HEK293 (cell line): ENCODE data around the gene CDC40.

Source experiments
- BCL11B ChIP-seq: fragments of 450-650 bp; formaldehyde crosslinking; IDR thresholded peaks from 2 replicates; pipeline ENCODE4 v1.5.1; 2016; ENCODE audit warnings: low read depth, missing biosample characterization, missing genetic modification characterization
- KLF16 ChIP-seq: fragments of 450-650 bp; formaldehyde crosslinking; IDR thresholded peaks from 2 replicates; pipeline ENCODE4 v1.5.1; 2017; ENCODE audit warnings: missing biosample characterization, missing genetic modification characterization
- KLF7 ChIP-seq: fragments of 450-650 bp; formaldehyde crosslinking; IDR thresholded peaks from 2 replicates; pipeline ENCODE4 v1.5.1; 2016; ENCODE audit warnings: missing biosample characterization, missing genetic modification characterization, borderline replicate concordance
- MYNN ChIP-seq: fragments of 450-650 bp; formaldehyde crosslinking; IDR thresholded peaks from 2 replicates; pipeline ENCODE4 v1.5.1; 2016; ENCODE audit warnings: missing biosample characterization, missing genetic modification characterization, borderline replicate concordance
- OSR2 ChIP-seq: fragments of 450-650 bp; formaldehyde crosslinking; IDR thresholded peaks from 2 replicates; pipeline ENCODE4 v1.5.1; 2016; ENCODE audit warnings: missing biosample characterization, missing genetic modification characterization
- SP2 ChIP-seq: fragments of 450-650 bp; formaldehyde crosslinking; IDR thresholded peaks from 2 replicates; pipeline ENCODE4 v1.5.1; 2016; ENCODE audit warnings: missing biosample characterization, missing genetic modification characterization
- TRIM28 ChIP-seq: IDR thresholded peaks from 2 replicates; pipeline ENCODE4 v1.6.1; 2011; ENCODE audit warnings: low read length, control low read depth, borderline replicate concordance
- WT1 ChIP-seq: fragments of 450-650 bp; formaldehyde crosslinking; IDR thresholded peaks from 2 replicates; pipeline ENCODE4 v1.5.1; 2016; ENCODE audit warnings: missing biosample characterization, missing genetic modification characterization
- ZBTB10 ChIP-seq: fragments of 450-650 bp; formaldehyde crosslinking; IDR thresholded peaks from 2 replicates; pipeline ENCODE4 v1.5.1; 2016; ENCODE audit warnings: missing biosample characterization, missing genetic modification characterization
- ZFP41 ChIP-seq: fragments of 450-650 bp; formaldehyde crosslinking; IDR thresholded peaks from 2 replicates; pipeline ENCODE4 v1.5.1; 2016; ENCODE audit warnings: missing biosample characterization, missing genetic modification characterization, borderline replicate concordance
- ZFP69B ChIP-seq: fragments of 450-650 bp; formaldehyde crosslinking; IDR thresholded peaks from 2 replicates; pipeline ENCODE4 v1.5.1; 2016; ENCODE audit warnings: missing biosample characterization, missing genetic modification characterization
- ZNF121 ChIP-seq: fragments of 450-650 bp; formaldehyde crosslinking; IDR thresholded peaks from 2 replicates; pipeline ENCODE4 v1.5.1; 2016; ENCODE audit warnings: missing biosample characterization, missing genetic modification characterization
- ZNF132 ChIP-seq: fragments of 450-650 bp; formaldehyde crosslinking; IDR thresholded peaks from 2 replicates; pipeline ENCODE4 v1.5.1; 2017; ENCODE audit warnings: missing biosample characterization, missing genetic modification characterization, borderline replicate concordance
- ZNF146 ChIP-seq: fragments of 450-650 bp; formaldehyde crosslinking; IDR thresholded peaks from 2 replicates; pipeline ENCODE4 v1.5.1; 2016; ENCODE audit warnings: missing biosample characterization, missing genetic modification characterization
- ZNF174 ChIP-seq: fragments of 450-650 bp; formaldehyde crosslinking; IDR thresholded peaks from 2 replicates; pipeline ENCODE4 v1.5.0; 2017; ENCODE audit warnings: missing biosample characterization, mild to moderate bottlenecking, missing genetic modification characterization
- ZNF18 ChIP-seq: fragments of 450-650 bp; formaldehyde crosslinking; IDR thresholded peaks from 2 replicates; pipeline ENCODE4 v1.5.1; 2016; ENCODE audit warnings: missing biosample characterization, missing genetic modification characterization
- ZNF211 ChIP-seq: fragments of 450-650 bp; formaldehyde crosslinking; IDR thresholded peaks from 2 replicates; pipeline ENCODE4 v1.5.1; 2016; ENCODE audit warnings: low read depth, missing biosample characterization, missing genetic modification characterization
- ZNF221 ChIP-seq: fragments of 450-650 bp; formaldehyde crosslinking; IDR thresholded peaks from 2 replicates; pipeline ENCODE4 v1.5.1; 2017; ENCODE audit warnings: missing biosample characterization, missing genetic modification characterization, borderline replicate concordance
- ZNF26 ChIP-seq: fragments of 450-650 bp; formaldehyde crosslinking; IDR thresholded peaks from 2 replicates; pipeline ENCODE4 v1.5.1; 2016; ENCODE audit warnings: missing biosample characterization, missing genetic modification characterization
- ZNF274 ChIP-seq, 2 experiments: fragments of 200-500 bp in 1 of 2; fragments of 450-650 bp in 1 of 2; sonication (Bioruptor generic) in 1 of 2; formaldehyde crosslinking in 1 of 2; IDR thresholded peaks; 2 replicates each; pipeline versions ENCODE4 v1.5.1 to v1.6.1; 2014 to 2016; ENCODE audit warnings: borderline replicate concordance in 1 of 2, inconsistent platforms in 1 of 2, low read length in 1 of 2, missing biosample characterization in 1 of 2, missing genetic modification characterization in 1 of 2
- ZNF350 ChIP-seq: fragments of 450-650 bp; formaldehyde crosslinking; IDR thresholded peaks from 2 replicates; pipeline ENCODE4 v1.5.0; 2017; ENCODE audit warnings: missing biosample characterization, mild to moderate bottlenecking, missing genetic modification characterization
- ZNF362 ChIP-seq: fragments of 450-650 bp; formaldehyde crosslinking; IDR thresholded peaks from 2 replicates; pipeline ENCODE4 v1.5.1; 2016; ENCODE audit warnings: missing biosample characterization, missing genetic modification characterization
- ZNF449 ChIP-seq: fragments of 450-650 bp; formaldehyde crosslinking; IDR thresholded peaks from 2 replicates; pipeline ENCODE4 v1.5.1; 2017; ENCODE audit warnings: missing biosample characterization, mild to moderate bottlenecking, missing genetic modification characterization, moderate library complexity
- ZNF571 ChIP-seq: fragments of 450-650 bp; formaldehyde crosslinking; IDR thresholded peaks from 2 replicates; pipeline ENCODE4 v1.5.0; 2017; ENCODE audit warnings: missing biosample characterization, missing genetic modification characterization
- ZNF654 ChIP-seq: fragments of 450-650 bp; formaldehyde crosslinking; IDR thresholded peaks from 2 replicates; pipeline ENCODE4 v1.5.1; 2016; ENCODE audit warnings: low read depth, missing biosample characterization, missing genetic modification characterization
- ZNF791 ChIP-seq: fragments of 450-650 bp; formaldehyde crosslinking; IDR thresholded peaks from 2 replicates; pipeline ENCODE4 v1.5.1; 2016; ENCODE audit warnings: missing biosample characterization, missing genetic modification characterization
- TF ChIP-seq, protein P1 (sequence below): fragments of 450-650 bp; formaldehyde crosslinking; IDR thresholded peaks from 2 replicates; pipeline ENCODE4 v1.5.1; 2016; ENCODE audit warnings: missing biosample characterization, missing genetic modification characterization

Gene CDC40

DNA sequence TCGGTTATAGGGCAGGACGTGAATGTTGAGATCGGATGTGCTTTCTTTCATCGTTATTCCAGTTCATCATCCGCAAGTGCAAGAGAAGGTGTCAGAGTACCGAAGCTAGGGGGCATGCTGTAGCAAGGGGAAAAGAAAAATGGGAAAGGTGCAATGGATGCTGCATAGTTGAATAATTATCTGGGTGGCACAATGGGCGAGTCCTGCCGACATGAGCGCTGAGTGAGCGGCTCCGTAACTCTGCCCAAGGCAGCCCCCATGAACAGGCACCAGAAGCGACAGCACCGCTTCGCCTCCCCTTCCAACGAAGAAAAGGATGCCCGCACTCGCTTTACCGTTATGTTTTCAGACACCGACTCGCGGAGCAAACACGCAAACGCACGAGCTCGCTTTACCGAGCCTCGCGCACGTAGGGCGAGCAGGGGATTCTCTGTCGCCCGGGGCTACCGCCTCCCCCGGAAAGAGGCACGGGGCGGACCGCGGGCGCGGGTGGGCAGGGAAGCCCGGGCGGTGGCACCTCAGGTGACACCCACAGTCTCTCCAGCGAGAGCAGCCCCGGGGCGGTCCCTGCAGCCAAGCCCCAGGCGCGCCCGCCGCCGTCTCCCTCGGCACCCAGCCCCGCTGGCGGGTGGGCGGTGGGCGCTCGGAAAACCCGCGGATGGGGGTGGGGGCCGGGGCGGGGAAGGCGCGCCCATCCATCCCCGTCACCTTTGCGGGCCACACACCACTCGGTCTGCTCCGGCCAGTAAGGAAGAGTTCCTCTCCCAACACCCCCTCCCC is 1.4 kb upstream of the CDC40 start (continued):
- no peak for TF ChIP-seq ZFP41 (tag by site-specific recombination)
- TF ChIP-seq ZNF26, result no peak
- TF ChIP-seq KLF16 (tag by site-specific recombination), result peak; percentile 60; the same call in 1 of the 2 replicates
- no peak for TF ChIP-seq ZNF18 (tag by site-specific recombination)
- TF ChIP-seq BCL11B, result no peak
- TF ChIP-seq ZNF350 (tag by site-specific recombination), result no peak
- TF ChIP-seq OSR2, result no peak
- no peak for TF ChIP-seq ZNF121 (tag by site-specific recombination)
- no peak for TF ChIP-seq ZNF571
- TF ChIP-seq ZNF211 (tag by site-specific recombination), result no peak
- no peak for TF ChIP-seq ZNF449 (tag by site-specific recombination)
- TF ChIP-seq ZNF362, result no peak
- TF ChIP-seq ZNF791 (tag by site-specific recombination), result no peak
- no peak for TF ChIP-seq ZNF274 (IDR thresholded peaks at IDR 0.05; ENCODE audit: low read length)
- TF ChIP-seq ZNF274 (tag by site-specific recombination; IDR thresholded peaks at IDR 0.05; ENCODE audit: borderline replicate concordance), result no peak
- TF ChIP-seq MYNN (tag by site-specific recombination), result no peak
- no peak for TF ChIP-seq ZBTB10 (tag by site-specific recombination)
- no peak for TF ChIP-seq ZNF174 (tag by site-specific recombination)
- peak; percentile 74 for TF ChIP-seq ZNF654 (tag by site-specific recombination)
- no peak for TF ChIP-seq ZNF221 (tag by site-specific recombination)
- peak; percentile 78 for TF ChIP-seq TRIM28
- TF ChIP-seq, protein P1, sequence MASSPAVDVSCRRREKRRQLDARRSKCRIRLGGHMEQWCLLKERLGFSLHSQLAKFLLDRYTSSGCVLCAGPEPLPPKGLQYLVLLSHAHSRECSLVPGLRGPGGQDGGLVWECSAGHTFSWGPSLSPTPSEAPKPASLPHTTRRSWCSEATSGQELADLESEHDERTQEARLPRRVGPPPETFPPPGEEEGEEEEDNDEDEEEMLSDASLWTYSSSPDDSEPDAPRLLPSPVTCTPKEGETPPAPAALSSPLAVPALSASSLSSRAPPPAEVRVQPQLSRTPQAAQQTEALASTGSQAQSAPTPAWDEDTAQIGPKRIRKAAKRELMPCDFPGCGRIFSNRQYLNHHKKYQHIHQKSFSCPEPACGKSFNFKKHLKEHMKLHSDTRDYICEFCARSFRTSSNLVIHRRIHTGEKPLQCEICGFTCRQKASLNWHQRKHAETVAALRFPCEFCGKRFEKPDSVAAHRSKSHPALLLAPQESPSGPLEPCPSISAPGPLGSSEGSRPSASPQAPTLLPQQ, result no peak
- no peak for TF ChIP-seq WT1
- TF ChIP-seq KLF7 (tag by site-specific recombination), result no peak
- TF ChIP-seq ZFP69B (tag by site-specific recombination), result no peak
- no peak for TF ChIP-seq ZNF132 (tag by site-specific recombination)
- TF ChIP-seq ZNF146 (tag by site-specific recombination), result no peak
- peak; percentile 69 for TF ChIP-seq SP2 (tag by site-specific recombination)
